ENCODE results near the gene HEXA.
A peak's percentile ranks its signal among the peaks of the same experiment; 100 is the strongest.

HEXA gene

DNA sequence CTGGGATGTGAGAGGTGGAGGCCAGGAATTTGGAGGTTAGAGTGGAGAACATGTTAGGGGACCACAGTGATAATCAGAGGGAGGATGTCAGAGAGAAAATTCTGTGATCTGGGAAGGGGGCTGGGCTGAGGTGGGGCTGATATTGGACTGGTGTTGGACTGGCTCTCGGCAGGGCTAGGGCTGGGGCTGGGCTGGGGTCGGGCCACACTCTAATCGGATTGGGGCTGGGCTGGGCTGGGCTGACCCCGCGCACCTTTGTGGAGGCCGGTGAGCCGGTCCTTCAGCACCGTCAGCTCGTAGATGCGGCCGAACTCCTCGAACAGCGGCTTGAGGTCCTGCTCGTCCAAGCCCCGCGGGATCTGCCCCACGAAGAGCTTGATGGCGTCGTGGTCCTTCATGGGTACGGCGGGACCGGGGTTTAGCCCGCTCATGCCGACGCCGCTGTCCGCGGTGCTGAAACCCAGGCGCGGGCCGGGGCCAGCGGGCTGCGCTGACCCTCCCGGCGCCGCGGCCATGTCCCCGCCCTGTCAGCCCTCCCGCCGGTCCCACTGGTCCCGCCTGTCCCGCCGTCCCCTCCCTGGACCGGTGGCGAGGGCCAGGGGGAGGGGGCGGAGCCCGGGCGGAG is 56.3 kb downstream of the HEXA start:
- peak overlapping the region; percentile 86 for H3K4me3 Mint-ChIP-seq
- H3K27me3 Mint-ChIP-seq: no peaks in the 10 kb centered on the region
- H3K27ac Mint-ChIP-seq: peak overlapping the region; percentile 23
- peaks cover 5% of the 10 kb centered on the region for H3K9me3 Mint-ChIP-seq (ENCODE audit: low read depth)
- peaks cover 6% of the 10 kb centered on the region for H3K36me3 Mint-ChIP-seq
- peaks cover 20% of the 10 kb centered on the region for H3K4me1 Mint-ChIP-seq (ENCODE audit: low read depth)

DNA sequence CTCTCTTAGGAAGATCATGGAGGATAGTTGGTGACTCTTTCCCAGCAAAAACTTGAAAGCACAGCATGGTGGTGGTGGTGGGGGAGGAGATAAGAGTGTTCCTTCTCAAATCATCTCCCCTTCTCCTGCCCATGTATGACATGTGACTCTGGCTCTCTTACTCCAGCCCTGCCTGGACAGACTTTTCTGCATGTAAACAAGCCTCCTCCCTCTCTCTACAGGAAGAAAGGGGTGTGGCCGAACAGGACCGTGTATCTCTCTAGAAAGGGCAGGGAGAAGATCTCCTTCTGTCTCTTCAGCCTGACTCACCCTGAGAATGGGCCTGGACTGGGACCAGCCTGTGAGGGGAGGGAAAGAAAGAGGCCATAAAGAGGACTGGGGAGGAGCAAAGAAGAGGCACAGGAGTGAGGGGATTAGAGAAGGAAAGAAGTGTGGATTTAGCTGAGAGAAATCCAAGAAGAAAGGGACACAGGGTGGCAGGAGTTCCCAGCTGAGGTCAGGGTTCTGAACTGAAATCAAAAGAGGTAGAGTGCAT is 57.3 kb downstream of the HEXA start:
- H3K27ac Mint-ChIP-seq: no peak overlapping the region
- H3K4me3 Mint-ChIP-seq: peak overlapping the region; percentile 86
- no peaks in the 10 kb centered on the region for H3K36me3 Mint-ChIP-seq
- H3K27me3 Mint-ChIP-seq: no peaks in the 10 kb centered on the region
- H3K9me3 Mint-ChIP-seq (ENCODE audit: low read depth): no peaks in the 10 kb centered on the region
- H3K4me1 Mint-ChIP-seq (ENCODE audit: low read depth): peaks cover 20% of the 10 kb centered on the region

DNA sequence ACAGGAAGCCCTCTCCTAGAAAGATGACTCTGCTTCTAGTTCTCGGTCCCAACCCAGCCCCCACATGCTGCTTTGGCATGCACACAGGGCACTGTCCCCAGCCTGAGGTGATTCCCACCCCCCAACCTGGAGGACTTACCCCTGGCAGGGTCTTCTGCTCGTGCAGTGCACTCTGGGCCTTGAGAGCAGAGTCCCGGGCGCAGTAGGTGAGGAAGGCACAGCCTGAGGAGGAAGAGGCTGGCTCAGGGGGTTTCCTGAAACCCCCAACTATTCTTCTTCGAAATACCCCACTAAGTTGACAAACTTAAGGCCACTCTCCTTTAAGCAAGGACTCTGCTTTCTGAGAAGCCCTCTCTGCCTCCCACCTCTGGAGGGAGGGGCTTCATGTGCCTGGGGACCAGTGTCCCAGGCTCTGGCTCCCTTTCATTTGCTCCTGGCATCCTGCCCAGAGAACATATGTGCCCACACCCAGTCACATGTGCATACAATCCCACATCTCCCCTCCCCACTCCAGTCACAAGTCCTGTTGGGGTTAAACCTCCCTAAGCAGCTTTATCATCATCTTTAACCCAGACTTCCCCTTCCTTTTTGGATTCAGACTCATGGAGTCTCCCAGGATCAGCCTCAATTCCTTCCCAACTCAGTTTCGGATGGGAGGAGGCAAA is 60.0 kb downstream of the HEXA start:
- no peak overlapping the region for H3K27ac Mint-ChIP-seq
- H3K27me3 Mint-ChIP-seq: no peaks in the 10 kb centered on the region
- H3K36me3 Mint-ChIP-seq: no peaks in the 10 kb centered on the region
- H3K4me3 Mint-ChIP-seq: no peak overlapping the region
- H3K9me3 Mint-ChIP-seq (ENCODE audit: low read depth): no peaks in the 10 kb centered on the region
- peaks cover 16% of the 10 kb centered on the region for H3K4me1 Mint-ChIP-seq (ENCODE audit: low read depth)

DNA sequence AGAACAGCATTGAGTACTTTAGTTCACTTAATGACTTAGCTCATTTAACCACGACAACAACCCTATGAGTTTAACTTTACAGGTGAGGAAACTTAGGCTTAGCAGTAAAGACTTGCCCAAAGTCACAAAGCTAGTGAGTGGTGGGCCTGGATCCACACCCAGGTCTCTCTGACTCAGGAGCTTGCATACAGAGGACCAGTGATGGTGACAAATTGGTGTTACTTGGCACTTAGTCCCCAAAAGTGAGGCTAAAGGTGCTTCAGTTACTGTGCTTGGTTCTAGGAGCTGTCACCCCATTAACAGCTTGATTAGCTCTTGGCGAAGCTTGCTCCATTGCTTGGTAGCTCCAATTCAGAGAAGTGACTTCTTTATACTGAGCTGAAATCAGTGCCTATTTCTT is 61.9 kb downstream of the HEXA start:
- H3K4me3 Mint-ChIP-seq: no peak overlapping the region
- H3K27ac Mint-ChIP-seq: no peak overlapping the region
- H3K9me3 Mint-ChIP-seq (ENCODE audit: low read depth): no peaks in the 10 kb centered on the region
- no peaks in the 10 kb centered on the region for H3K27me3 Mint-ChIP-seq
- peaks cover 6% of the 10 kb centered on the region for H3K4me1 Mint-ChIP-seq (ENCODE audit: low read depth)
- H3K36me3 Mint-ChIP-seq: no peaks in the 10 kb centered on the region

DNA sequence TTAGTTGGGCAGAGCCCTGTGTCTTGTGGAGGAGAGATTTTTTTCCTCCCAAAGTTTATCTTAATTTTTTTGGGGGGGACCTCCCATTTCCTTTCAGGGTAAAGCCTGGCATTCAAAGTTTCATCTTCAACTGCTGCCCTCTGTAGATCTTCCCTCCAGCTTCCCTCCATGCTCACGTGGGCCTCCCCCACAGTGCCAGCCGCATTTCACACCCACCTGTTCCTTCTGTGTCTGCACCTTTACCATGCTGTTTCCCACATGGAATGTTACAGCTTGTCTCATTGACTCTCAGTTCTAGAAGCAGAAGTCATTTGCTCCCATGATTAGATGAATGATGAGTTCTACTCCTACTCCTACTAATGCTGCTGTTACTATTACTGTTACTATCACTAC is 62.4 kb downstream of the HEXA start:
- H3K27ac Mint-ChIP-seq: no peak overlapping the region

DNA sequence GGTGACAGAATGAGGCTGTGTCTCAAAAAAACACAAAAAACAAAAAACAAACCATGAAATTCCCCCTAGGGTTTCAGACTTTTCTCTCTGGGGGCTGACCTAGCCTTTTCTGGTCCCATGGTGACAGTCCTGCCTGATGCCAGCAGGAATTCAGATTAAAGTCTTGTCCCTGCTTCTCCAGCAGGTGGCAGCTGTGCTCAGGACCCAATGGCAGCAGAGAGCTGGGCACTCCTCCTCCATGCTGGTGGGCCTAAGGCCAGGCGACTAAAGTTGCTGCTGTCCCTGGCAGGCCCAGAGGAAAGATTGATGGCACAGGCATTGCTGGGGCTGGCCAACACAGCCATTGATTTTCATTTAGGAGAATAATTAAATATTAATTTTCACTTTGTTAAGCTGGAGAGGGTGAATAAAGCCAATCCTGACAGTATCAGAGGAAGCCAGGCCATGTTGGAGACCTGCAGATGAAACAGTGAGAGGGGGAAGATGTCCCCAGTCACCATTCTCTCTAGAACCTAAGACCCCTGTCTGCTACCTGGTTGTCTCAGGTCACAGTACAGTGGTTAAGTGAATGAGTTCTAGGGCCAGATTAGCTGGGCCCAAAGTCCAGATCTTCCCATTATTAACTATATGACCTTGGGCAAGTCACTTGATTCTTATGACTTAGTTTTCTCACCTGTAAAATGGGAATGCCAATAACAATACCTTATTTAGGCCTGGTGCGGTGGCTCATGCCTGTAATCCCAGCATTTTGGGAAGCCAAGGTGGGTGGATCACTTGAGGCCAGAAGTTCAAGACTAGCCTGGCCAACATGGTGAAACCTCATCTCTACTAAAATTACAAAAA is 63.0 kb downstream of the HEXA start:
- H3K27me3 Mint-ChIP-seq: no peaks in the 10 kb centered on the region
- H3K9me3 Mint-ChIP-seq (ENCODE audit: low read depth): no peaks in the 10 kb centered on the region
- no peak overlapping the region for H3K27ac Mint-ChIP-seq
- H3K4me1 Mint-ChIP-seq (ENCODE audit: low read depth): peaks cover 2% of the 10 kb centered on the region
- no peaks in the 10 kb centered on the region for H3K36me3 Mint-ChIP-seq
- no peak overlapping the region for H3K4me3 Mint-ChIP-seq

More for the DNA sequence above, 62.4 kb downstream of the HEXA start:
- no peaks in the 10 kb centered on the region for H3K27me3 Mint-ChIP-seq
- no peaks in the 10 kb centered on the region for H3K36me3 Mint-ChIP-seq
- no peaks in the 10 kb centered on the region for H3K9me3 Mint-ChIP-seq (ENCODE audit: low read depth)
- peaks cover 2% of the 10 kb centered on the region for H3K4me1 Mint-ChIP-seq (ENCODE audit: low read depth)
- H3K4me3 Mint-ChIP-seq: no peak overlapping the region

DNA sequence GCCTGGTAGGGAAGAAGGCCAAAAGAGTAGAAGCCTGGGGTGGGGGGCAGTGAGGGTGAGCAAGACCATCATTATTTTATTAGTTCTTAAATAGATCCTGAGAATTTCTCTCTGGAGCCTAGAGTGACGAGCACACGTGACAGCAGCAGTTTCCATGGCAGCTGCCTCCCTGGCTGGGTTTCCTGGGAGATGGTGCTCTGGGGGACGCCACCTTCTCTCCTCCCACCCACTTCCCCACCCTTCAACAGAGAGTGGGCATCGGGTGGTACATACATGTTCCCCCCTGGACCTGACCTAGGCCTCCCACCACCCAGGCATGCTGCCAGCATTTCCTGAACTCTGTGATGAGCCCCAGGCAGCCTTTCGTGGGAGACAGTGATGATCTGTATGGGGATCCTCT is 68.8 kb downstream of the HEXA start:
- Mint-ChIP-seq H3K27ac (no peak overlapping the region), H3K4me3 (no peak overlapping the region), H3K4me1 (ENCODE audit: low read depth) (peaks cover 6% of the 10 kb centered on the region), H3K27me3 (no peaks in the 10 kb centered on the region), H3K36me3 (no peaks in the 10 kb centered on the region), H3K9me3 (ENCODE audit: low read depth) (no peaks in the 10 kb centered on the region)

DNA sequence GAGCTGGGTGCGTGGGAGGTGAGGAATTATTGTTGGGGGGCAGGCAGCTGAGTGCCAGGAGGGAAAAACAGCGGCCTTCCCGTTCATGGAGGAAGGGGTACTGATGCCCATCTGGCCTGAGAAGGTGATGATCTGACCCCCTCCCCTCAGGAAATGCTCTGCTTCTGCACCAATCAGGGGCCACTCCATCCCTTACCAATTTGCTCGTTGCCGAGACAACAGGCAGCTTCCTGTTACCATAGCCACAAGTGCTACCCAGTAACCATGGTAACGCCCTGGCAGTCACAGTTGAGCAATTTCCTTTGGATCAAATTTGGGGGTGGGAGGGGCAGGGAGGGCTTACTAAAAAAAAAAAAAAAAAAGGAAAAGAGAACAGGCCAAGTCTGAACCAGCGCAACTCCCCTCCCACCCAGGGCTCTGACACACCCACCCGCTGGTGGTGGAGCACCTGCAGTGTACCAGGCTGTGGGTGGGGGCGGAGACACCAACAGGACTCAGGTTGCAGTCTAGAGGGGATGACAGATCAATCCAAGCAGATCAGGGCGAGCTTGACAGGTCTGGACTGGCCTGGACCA is 69.5 kb downstream of the HEXA start:
- Mint-ChIP-seq H3K36me3 (no peaks in the 10 kb centered on the region), H3K4me1 (ENCODE audit: low read depth) (peaks cover 6% of the 10 kb centered on the region), H3K27ac (no peak overlapping the region), H3K9me3 (ENCODE audit: low read depth) (no peaks in the 10 kb centered on the region), H3K4me3 (no peak overlapping the region), H3K27me3 (no peaks in the 10 kb centered on the region)

DNA sequence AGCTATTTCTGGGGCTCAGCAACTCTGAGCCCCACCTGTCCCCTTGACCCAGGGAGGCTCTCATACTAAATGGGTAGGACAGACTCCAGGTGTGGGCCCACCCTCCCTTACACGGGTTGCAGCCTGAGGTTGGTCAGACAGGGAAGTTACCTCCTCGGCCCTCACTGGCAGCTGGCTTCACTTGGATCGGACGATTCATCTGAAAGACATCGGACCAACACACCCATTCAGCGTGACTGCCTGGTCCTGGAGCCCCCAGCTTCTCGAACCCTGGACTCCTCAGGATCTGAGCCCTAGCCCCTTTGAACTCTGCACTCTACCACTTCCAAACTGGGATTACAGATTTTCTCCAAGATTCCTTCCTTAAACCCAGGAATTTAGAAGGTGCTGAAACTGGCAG is 71.2 kb downstream of the HEXA start:
- Mint-ChIP-seq H3K27ac (no peak overlapping the region), H3K4me1 (ENCODE audit: low read depth) (peaks cover 6% of the 10 kb centered on the region), H3K4me3 (no peak overlapping the region), H3K9me3 (ENCODE audit: low read depth) (no peaks in the 10 kb centered on the region), H3K36me3 (peaks cover under 1% of the 10 kb centered on the region), H3K27me3 (no peaks in the 10 kb centered on the region)

DNA sequence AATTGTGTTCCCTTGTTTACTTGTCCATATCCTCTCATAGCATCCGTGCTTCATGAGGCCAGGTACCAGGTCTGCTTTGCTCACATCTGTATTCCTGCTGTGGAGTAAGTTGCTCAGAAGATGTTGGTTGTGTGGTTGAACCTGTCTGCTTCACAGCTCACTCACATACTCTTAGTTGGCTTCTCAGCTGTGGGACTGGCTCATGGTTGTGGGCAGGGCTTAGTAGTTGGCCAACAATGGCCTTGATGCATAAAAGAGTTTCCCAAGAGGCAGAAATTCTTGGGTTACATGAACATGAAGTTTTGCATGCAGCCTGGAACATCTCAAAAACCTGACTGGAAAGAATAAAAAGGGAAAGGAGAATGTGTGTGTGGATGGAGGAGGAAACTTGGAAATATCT is 72.9 kb downstream of the HEXA start:
- H3K9me3 Mint-ChIP-seq (ENCODE audit: low read depth): no peaks in the 10 kb centered on the region
- H3K36me3 Mint-ChIP-seq: peaks cover 2% of the 10 kb centered on the region
- no peak overlapping the region for H3K4me3 Mint-ChIP-seq
- no peak overlapping the region for H3K27ac Mint-ChIP-seq
- peaks cover 6% of the 10 kb centered on the region for H3K4me1 Mint-ChIP-seq (ENCODE audit: low read depth)
- no peaks in the 10 kb centered on the region for H3K27me3 Mint-ChIP-seq
